NOMO-1 treated with DMSO at 0.1 percent for 48 hours (cell line): ENCODE results near the gene MYO18A.

Source experiments
- DNase-seq: peaks from one replicate; lab custom pipeline; 2025; ENCODE audit not compliant: unreplicated experiment; lab: John Stamatoyannopoulos, UW

Gene MYO18A

GRCh38 chr17:29084541-29085146 is 95.6 kb downstream of the MYO18A start:
- no peak for DNase-seq

GRCh38 chr17:29080965-29081364 is 99.2 kb downstream of the MYO18A start:
- no peak for DNase-seq

DNA sequence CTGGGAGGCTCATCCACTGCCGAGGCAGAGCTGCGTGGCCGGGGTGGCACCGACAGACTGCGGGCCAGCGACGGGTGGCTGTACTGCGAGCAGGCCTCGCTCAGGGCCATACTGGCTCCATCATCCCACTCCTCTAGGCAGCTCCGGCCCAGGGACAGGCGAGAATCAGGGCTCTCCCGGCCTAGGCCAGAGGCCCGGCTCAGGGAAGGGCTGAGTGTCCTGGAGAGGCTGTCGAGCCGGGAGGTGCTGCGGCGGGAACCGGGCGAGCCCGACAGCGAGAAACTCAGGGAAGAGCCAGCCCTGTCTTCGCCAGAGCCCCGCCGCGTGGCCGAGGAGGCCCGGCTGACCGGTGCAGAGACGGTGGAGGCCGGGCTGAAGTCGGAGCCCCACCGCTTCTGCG is 99.9 kb downstream of the MYO18A start:
- DNase-seq = no peak

GRCh38 chr17:29079887-29080286 is 100.3 kb downstream of the MYO18A start:
- DNase-seq = no peak

DNA sequence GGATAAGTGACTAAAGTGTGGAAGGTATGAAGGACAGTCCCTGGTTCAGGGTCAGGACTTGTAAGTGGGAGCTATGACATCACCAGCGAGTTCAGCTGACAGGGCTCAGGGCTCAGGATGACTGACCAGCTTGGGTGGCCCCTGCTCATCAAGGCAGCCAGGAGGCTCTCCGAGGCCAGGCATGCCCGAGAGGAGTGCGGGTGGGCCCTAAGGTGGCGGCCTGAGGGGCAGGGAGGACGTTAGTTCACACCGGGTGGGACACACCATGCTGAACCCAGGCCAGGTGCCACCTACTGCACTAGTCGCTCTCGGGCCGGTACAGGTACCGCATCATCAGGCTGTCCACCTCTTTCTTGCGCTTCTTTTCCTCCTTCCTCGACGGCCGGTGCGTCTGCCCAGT is 100.8 kb downstream of the MYO18A start:
- no peak for DNase-seq

DNA sequence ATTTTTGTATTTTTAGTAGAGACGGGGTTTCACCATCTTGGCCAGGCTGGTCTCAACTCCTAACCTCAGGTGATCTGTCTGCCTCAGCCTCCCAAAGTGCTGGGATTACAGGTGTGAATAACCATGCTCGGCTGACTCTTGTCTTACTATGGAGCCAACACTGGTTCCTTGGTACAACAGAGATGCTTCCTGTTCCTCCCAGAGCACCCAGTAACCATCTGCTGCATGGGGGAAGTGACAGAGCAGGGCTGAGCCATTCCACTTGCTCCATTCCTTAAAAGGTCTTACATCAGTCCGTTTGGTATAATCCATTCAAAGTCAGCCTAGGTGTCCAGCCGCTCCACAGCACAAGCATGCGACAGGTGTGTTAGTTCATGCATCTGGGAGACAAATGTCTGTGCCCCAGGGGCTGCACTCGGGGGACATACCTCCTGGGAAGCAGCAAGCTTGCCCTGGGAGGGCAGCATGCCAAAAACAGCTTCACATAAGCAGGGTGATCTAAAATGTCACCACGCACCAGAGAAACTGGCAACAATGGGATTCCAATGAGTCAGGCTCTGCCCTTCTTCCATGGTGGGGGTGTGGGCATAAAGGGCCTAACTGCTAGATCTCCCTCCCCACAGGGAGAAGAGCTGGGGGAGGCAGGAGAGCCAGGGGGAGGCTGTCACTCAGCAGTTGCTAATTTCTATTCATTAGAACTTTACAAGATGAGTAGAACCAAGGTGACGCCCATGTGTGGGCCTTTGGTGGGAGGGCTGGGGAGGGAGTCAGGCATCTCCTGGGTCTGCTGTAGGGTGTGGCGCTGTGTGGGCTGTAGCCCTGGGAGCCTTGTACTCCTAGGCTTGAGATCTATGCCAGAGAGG is 101.8 kb downstream of the MYO18A start:
- DNase-seq = no peak

GRCh38 chr17:29077320-29077719 is 102.9 kb downstream of the MYO18A start:
- DNase-seq = no peak

GRCh38 chr17:29076722-29077121 is 103.5 kb downstream of the MYO18A start:
- no peak for DNase-seq

- no peak for DNase-seq
Observed at GRCh38 chr17:29076087-29076486, 104.1 kb downstream of the MYO18A start.

- no peak for DNase-seq
Observed at GRCh38 chr17:29074488-29074887, 105.7 kb downstream of the MYO18A start.

GRCh38 chr17:29073520-29073919 is 106.7 kb downstream of the MYO18A start:
- DNase-seq = no peak

DNA sequence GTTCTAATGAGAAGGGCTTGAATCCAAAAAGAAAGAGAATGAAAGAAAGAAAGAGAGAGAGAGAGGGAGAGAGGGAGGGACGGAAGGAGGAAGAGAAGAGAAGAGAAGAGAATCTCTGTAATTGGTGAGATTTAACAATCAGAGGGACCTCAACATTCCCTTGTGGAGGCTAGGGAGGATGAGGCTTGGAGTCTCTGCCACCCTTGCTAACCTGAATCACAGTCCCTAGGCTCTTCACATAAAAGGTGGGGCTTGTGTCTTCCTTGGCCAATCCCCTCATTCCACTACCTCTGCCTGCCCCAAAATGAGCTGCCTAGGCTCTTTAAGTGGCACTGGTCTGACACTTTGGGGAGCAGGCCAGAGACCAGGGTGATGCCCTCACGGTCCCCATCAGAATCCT is 107.2 kb downstream of the MYO18A start:
- DNase-seq = no peak

DNA sequence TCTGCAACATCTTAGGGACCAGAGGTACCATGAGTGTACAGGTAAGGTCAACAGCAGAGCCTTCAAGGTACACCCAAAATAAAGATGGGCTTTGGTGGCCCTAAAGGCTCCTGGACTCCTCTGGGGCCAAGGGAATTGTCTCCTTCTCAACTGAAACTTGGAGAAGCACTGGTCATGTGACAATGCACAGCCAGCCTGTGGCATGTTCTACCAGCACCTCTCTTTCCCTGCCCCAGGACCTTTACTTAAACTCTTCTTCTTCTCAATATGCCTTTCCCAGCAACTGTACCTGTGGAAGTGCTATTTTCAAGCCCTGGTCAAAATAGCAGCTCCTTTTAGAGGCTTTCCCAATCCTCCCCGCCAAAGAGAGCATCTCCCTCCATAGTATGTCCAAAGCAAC is 108.9 kb downstream of the MYO18A start:
- DNase-seq = no peak

- no peak for DNase-seq
Observed at GRCh38 chr17:29070781-29071180, 109.4 kb downstream of the MYO18A start.

DNA sequence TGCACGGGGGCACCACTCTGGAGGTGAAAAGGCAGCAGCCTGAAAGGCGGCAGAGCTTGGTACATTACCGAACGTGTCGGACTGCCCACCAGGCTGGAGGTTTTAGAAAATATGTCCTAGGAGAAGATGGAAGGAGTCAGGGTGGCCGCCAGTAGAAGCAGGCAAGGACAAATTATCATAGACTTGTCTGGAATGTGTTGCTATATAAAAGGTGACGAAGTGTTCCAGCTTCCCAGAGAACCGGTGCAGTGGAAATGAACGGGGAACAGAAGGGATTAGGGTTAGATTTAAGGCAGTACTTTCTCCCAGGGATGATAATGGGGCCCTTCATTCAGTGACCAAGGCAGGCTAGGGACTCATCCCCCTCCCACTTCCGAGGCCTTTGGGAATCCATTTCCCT is 109.9 kb downstream of the MYO18A start:
- no peak for DNase-seq

GRCh38 chr17:29069526-29070041 is 110.6 kb downstream of the MYO18A start:
- DNase-seq = peak; percentile 54

GRCh38 chr17:29068818-29069217 is 111.4 kb downstream of the MYO18A start:
- no peak for DNase-seq

DNA sequence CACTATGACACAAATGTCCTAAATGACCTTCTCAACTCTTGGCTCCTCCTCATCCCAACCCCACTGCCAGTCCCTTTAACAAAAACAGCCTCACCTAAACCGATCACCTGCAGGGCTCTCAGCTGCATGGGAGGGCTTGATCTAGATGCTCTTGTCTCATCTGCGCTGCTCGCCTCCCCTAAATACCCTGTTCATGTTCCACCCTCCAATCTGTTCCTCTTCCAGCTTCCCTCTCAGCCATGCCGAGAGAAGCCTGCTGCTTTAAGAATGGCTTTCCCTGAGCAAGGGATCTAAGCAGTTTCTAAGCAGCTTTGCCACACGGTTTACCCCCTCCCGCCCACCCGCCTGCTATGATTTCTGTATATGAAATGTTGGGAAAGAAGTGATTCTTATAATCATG is 113.6 kb downstream of the MYO18A start:
- no peak for DNase-seq

GRCh38 chr17:29066047-29066446 is 114.2 kb downstream of the MYO18A start:
- DNase-seq = no peak

- DNase-seq = peak; percentile 9
Observed at GRCh38 chr17:29063992-29064391, 116.2 kb downstream of the MYO18A start.

DNA sequence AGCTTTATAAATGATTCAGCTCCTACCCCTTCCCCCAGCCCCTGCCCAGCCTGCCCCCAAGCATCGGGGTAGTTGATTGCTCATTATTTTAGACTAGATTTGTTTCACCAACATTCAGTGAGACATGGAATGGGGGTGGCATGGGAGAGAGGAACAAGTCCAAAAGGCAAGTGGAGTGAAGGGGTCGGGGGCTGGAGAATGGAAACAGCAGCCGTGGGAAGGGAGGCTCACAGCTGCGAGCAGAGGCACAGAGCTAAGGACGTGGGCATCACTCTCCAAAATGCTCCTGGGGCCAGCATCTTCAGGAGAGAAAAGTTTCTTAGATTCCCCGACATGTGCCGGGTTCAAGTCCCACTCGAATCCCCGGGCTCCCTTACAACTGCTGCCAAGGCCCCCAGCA is 118.0 kb downstream of the MYO18A start:
- DNase-seq = no peak

GRCh38 chr17:29061036-29061435 is 119.2 kb downstream of the MYO18A start:
- DNase-seq = no peak
